ENCODE data around the gene NQO2.

GRCh38 chr6:2990932-2991506 is 8.7 kb upstream of the NQO2 start:
- TF ChIP-seq CTCF (IDR thresholded peaks at IDR 0.05 in 8 of 11, conservative IDR thresholded peaks at IDR 0.05 in 3 of 11) (no peak), POLR2A (IDR thresholded peaks at IDR 0.05) (no peak), POLR2AphosphoS5 (IDR thresholded peaks at IDR 0.05) (no peak)
